Neuronal stem cell (in vitro differentiated cells): ENCODE results near the gene PLCD3. TPM values are rescaled to one million over a fixed set of nuclear protein-coding genes. Genes with fewer than 3 reads are reported as not detected.

ENCODE experiments used
- small RNA-seq: library from polyadenylated mRNA; stranded (forward); fragments of <200 nt; extraction: miRNeasy Mini kit (QIAGEN cat#:217004); gene quantifications from one replicate; pipeline ENCODE3, GENCODE V24; 2013; ENCODE audit not compliant: insufficient read depth

The PLCD3 gene

Small RNA genes within 50 kb of the gene (small RNA-seq; reads per million reads assigned to genes)
- gene MIR6784 = 2.4 reads per million
- not detected for gene RF00019
